HG02938 (cell line): Measurements from ENCODE around the gene DHX29.
A peak's percentile ranks its signal among the peaks of the same experiment; 100 is the strongest.

Source experiments
- ATAC-seq: cut with Tn5 transposase; IDR thresholded peaks from one replicate; pipeline ENCODE4 v1.9.1; 2021; ENCODE audit warnings: mild to moderate bottlenecking, moderate library complexity; ENCODE audit not compliant: unreplicated experiment

The DHX29 gene, protein sequence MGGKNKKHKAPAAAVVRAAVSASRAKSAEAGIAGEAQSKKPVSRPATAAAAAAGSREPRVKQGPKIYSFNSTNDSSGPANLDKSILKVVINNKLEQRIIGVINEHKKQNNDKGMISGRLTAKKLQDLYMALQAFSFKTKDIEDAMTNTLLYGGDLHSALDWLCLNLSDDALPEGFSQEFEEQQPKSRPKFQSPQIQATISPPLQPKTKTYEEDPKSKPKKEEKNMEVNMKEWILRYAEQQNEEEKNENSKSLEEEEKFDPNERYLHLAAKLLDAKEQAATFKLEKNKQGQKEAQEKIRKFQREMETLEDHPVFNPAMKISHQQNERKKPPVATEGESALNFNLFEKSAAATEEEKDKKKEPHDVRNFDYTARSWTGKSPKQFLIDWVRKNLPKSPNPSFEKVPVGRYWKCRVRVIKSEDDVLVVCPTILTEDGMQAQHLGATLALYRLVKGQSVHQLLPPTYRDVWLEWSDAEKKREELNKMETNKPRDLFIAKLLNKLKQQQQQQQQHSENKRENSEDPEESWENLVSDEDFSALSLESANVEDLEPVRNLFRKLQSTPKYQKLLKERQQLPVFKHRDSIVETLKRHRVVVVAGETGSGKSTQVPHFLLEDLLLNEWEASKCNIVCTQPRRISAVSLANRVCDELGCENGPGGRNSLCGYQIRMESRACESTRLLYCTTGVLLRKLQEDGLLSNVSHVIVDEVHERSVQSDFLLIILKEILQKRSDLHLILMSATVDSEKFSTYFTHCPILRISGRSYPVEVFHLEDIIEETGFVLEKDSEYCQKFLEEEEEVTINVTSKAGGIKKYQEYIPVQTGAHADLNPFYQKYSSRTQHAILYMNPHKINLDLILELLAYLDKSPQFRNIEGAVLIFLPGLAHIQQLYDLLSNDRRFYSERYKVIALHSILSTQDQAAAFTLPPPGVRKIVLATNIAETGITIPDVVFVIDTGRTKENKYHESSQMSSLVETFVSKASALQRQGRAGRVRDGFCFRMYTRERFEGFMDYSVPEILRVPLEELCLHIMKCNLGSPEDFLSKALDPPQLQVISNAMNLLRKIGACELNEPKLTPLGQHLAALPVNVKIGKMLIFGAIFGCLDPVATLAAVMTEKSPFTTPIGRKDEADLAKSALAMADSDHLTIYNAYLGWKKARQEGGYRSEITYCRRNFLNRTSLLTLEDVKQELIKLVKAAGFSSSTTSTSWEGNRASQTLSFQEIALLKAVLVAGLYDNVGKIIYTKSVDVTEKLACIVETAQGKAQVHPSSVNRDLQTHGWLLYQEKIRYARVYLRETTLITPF (N-terminal part only)

GRCh38 chr5:55307383-55308253, at the start of gene DHX29, which contains the start of gene MTREX:
Gene DHX29, minus strand, starts transcription at chr5:55307694. Its CDS starts 121 bp downstream, at chr5:55307573.
Gene MTREX, plus strand, starts transcription at chr5:55307989. Its CDS starts 25 bp downstream, at chr5:55308014.
- peak; percentile 87 for ATAC-seq

DNA sequence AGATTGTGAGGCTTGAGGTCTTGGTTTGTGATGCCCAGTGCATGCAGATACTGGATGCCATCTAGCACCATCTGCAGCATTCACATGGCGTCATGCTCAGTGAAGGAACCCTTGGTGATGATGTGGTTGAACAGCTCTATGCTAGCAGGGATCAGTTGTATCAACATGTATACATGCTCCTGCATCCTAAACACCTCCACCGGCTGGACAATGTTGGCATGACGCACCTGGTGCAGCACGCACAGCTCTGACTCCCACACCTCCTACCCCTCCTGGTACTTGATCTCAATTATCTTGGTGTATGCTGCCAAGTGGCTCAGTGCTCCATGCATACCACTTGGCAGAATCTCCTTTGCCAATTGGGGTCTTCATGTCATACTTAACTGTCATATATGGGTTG, 49.4 kb upstream of the DHX29 start:
- ATAC-seq, result no peak

DNA sequence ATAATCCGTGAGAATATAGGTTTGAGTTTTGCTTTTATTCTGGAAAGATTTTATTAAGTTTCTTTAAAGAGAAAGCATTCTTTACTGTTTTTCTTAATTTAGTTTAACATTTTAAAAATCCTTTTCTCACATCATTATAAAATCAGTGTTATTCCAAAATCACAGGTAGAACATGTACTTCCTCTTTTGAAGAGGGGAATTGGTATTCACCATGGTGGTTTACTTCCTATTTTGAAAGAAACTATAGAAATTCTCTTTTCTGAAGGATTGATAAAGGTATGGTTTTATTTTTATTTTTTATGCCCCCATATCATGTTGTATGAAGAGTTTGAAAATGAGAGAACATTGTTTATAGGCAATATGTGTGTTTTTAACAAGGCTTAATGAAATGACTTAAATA, 43.3 kb upstream of the DHX29 start:
- ATAC-seq, result no peak

- ATAC-seq, result no peak
These were observed 40.3 kb upstream of the DHX29 start for GRCh38 chr5:55347786-55348185.

GRCh38 chr5:55345327-55345726, 37.8 kb upstream of the DHX29 start:
- no peak for ATAC-seq

GRCh38 chr5:55344392-55344992, 37.0 kb upstream of the DHX29 start:
- no peak for ATAC-seq

DNA sequence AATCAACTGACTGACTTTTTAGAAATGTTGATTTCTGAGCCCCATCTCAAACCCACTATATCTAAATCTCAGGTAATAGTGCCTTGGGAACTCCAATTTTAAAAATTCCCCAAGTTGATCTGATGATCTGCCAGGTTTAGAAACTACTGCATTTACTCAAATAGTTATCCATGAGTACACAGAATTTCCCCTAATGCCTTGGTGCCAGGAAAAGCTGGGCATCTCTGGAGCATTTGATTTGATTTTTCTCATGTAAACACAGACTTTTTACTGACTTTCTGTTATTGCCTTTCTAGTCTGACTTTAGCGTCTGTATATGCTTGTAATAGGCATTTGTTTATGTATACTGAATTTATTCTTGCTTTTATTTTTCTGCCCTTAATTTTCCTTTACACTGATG, 36.1 kb upstream of the DHX29 start:
- ATAC-seq, result no peak

DNA sequence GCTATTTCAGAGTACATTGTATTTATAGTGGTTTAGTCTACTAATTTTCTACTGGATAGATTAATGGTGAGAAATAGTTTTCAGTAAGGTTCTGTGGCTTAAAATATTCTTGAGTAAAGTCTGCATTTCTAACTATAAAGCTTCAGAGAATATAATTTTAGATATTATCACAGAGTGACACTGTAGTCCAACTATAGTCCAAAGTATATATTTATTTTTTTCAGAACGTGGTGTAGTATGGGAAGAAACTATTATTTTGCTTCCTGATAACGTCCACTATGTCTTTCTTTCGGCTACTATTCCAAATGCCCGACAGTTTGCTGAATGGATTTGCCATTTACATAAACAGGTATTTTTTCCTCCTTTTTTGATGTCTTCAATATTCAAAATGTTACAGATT, 35.6 kb upstream of the DHX29 start:
- no peak for ATAC-seq

- ATAC-seq, result peak; percentile 52
These were observed 31.3 kb upstream of the DHX29 start for GRCh38 chr5:55338810-55339243.

DNA sequence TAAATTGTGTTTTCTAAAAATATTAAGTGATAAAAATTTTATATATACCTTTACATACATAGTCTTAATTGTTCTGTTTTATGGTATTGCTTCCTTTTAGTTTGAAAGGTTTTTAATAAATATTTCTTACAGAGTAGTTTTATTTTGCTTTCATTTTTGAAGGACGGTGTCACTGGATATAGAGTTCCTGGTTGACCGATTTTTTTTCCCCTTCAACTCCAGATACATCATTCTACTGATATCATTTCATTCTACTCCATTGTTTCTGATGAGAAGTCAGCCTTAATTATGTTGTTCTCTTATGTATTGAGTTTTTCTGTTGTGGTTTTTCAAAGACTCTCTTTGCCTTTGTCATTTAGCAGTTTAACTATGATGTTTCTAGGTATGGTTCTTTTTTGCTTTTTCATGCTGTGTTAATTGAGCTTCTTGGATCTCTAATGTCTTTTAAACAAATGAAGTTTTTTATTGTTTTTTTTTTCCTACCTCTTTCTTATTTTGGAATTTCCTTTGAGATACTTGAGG, 30.7 kb upstream of the DHX29 start:
- ATAC-seq, result no peak

GRCh38 chr5:55333811-55334210, 26.3 kb upstream of the DHX29 start:
- no peak for ATAC-seq

GRCh38 chr5:55333017-55333416, 25.5 kb upstream of the DHX29 start:
- ATAC-seq, result no peak

DNA sequence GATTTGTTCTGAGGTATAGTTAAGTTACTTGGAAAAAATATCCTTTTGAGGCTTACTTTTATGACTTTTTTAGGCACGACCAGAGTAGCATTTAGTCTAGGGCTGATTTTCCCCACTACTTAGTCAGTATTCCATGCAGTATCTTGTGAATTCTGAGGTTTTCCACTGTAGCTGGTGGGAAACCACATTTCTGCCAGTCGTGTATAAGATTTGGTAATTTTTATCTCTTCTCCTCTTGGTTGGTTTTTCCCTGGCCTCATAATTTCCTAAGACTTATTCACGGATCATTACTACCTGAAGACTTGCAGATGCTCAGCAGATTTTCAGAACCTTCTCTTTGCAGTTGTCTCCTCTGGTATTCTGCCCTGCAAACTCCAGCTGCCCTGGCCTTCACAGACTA, 23.8 kb upstream of the DHX29 start:
- ATAC-seq, result no peak

- no peak for ATAC-seq
These were observed 19.8 kb upstream of the DHX29 start for GRCh38 chr5:55327281-55327680.

DNA sequence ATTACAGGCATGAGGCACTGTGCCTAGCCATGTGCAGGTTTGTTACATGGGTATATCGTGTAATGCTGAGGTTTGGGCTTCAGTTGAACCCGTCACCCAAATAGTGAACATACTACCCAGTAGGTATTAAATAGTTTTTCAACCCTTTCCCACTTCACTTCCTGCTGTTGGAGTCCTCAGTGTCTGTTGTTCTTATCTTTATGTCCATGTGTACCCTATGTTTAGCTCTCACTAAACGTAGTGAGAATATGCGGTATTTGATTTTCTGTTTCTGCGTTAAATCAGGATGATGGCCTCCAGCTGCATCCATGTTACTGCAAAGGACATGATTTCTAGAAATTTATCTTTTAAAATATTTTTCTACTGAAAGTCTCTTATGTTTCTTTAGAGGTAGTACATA, 18.1 kb upstream of the DHX29 start:
- ATAC-seq, result no peak

DNA sequence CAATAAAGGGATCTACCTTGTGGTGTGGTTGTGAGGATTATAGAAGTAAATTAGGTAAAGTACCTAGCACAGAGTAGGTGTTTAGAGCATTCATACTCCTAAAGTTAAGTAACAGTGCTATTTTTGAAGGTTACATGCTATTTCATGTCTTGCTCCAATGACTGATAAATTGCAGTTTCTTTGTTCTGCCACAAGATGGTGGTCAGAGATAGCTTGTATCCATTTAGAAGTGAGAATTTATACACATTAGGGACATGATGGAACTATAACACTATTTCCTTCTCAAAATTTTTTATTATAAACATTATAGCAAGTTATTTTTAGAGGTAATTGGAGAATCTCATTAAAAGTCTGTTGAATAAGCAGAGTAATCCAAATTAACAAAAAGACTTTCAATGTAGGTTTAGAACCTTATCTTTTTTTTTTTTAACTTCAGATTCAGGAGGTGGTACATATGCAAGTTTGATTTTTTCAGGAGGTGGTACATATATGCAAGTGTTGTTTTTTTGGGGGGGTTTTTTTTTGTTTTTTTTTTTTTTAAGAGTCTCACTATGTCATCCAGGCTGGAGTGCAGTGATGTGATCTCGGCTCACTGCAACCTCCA, 17.4 kb upstream of the DHX29 start:
- no peak for ATAC-seq

- no peak for ATAC-seq
These were observed 16.5 kb upstream of the DHX29 start for GRCh38 chr5:55324006-55324405.

GRCh38 chr5:55320571-55320970, 13.1 kb upstream of the DHX29 start:
- ATAC-seq, result no peak

DNA sequence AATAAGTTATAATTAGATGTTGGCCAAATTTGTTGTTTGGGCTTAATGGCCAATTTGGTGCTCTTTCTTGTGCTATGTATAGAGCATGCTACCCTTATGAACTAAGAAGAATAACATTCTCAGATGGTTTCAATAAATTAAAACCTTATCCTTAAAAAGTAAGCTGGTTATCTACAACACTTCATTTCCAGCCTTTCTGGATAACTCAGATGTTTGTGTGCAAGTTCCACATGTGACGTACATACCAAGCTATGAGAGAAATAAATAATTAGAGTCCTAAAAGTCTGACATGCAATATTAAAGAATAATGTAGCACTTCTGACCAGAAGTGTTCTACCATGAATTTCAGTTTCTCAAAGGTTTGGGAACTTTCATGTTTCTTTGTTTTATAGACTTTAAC, 12.0 kb upstream of the DHX29 start:
- ATAC-seq, result no peak
